Mammary epithelial cell (primary cell): ENCODE data around the gene THRAP3.

Experiments
- CTCF ChIP-seq, 2 donors: IDR thresholded peaks in 1 of 2; conservative IDR thresholded peaks in 1 of 2; 2 replicates each; pipeline ENCODE4 v1.5.1; 2011 to 2012; ENCODE audit warnings: inconsistent platforms in 2 of 2, low read length in 2 of 2, mild to moderate bottlenecking in 2 of 2, control low read depth in 1 of 2, low read depth in 1 of 2; ENCODE audit not compliant: insufficient read depth in 1 of 2; ENCODE audit errors: extremely low read depth in 1 of 2
- EZH2 ChIP-seq: IDR thresholded peaks from 2 replicates; pipeline ENCODE4 v1.6.1; 2012; ENCODE audit warnings: low read length, inconsistent platforms, borderline replicate concordance

- TF ChIP-seq EZH2, result no peak
- no peak for TF ChIP-seq CTCF (conservative IDR thresholded peaks at IDR 0.05 in 1 of 2, IDR thresholded peaks at IDR 0.05 in 1 of 2; ENCODE audit: extremely low read depth in 1 of 2, insufficient read depth in 1 of 2, low read depth in 1 of 2, low read length in 2 of 2)
Observed at GRCh38 chr1:36323636-36324352, 99.6 kb downstream of the THRAP3 start, which contains the start of gene EVA1B.
